ENCODE results near the gene FAM3D. TPM values are rescaled to one million over a fixed set of nuclear protein-coding genes. Genes with fewer than 3 reads are reported as not detected.

FAM3D gene
- total and polyA plus RNA-seq, 10 of the 15 experiments (the other 5 are each of a cell fraction or from before 2014, with no cell fraction given) = 0.04 to 0.07 TPM; not detected in 8

- ATAC-seq (no peak), FAIRE-seq (no peak), DNase-seq (ENCODE audit: low read depth, low spot score) (no peak)
- Histone ChIP-seq H3K4me2 (ENCODE audit: control insufficient read depth, insufficient read depth) (no peak overlapping the region), H3K9ac (ENCODE audit: control insufficient read depth, insufficient read depth, low read length) (no peak overlapping the region), H3K79me2 (ENCODE audit: control insufficient read depth, insufficient read depth, low read length) (no peaks in the 10 kb centered on the region), H3K9me3 (replicated peaks; ENCODE audit: control insufficient read depth, insufficient read depth, low read length) (no peaks in the 10 kb centered on the region; the same call in 2 of the 3 replicates), H3K27me3 (replicated peaks in 1 of 2; ENCODE audit: control insufficient read depth in 2 of 2, insufficient read depth in 2 of 2, low read length in 1 of 2) (no peaks in the 10 kb centered on the region; a peak in 2 of 4 replicates), H2AFZ (ENCODE audit: control insufficient read depth, low read depth, low read length) (no peak overlapping the region), H3K36me3 (ENCODE audit: control insufficient read depth in 2 of 2, insufficient read depth in 2 of 2, low read length in 1 of 2) (no peaks in the 10 kb centered on the region), H4K20me1 (ENCODE audit: control insufficient read depth, insufficient read depth) (no peaks in the 10 kb centered on the region), H3K27ac (ENCODE audit: control insufficient read depth, insufficient read depth) (no peak overlapping the region), H3K4me1 (ENCODE audit: control insufficient read depth, insufficient read depth, low read length) (no peaks in the 10 kb centered on the region), H3K4me3 (no peak overlapping the region)
- CTCF ChIA-PET = no interaction called here
- RAD21 ChIA-PET (ENCODE audit: unreplicated experiment) = no interaction called here
- POLR2A ChIA-PET = no interaction called here
- no TSS peak for BruUV-seq (replicated peaks)
- SMC1A ChIA-PET (ENCODE audit: uncharacterized antibody, unreplicated experiment) = interaction anchor here (0.6 to 1.0 kb wide), 2 partner anchors 12 to 120 kb away, joined by 3 read pairs; no protein-coding TSS in a partner anchor
- TF ChIP-seq CHD4 (IDR thresholded peaks at IDR 0.05) (no peak), CREB1 (IDR thresholded peaks at IDR 0.05; ENCODE audit: low read depth) (no peak), FOXK2 (IDR thresholded peaks at IDR 0.05) (no peak), NFYB (IDR thresholded peaks at IDR 0.05; ENCODE audit: insufficient read depth, low read depth, low read length) (no peak), ZNF622 (IDR thresholded peaks at IDR 0.05) (no peak), ELK1 (IDR thresholded peaks at IDR 0.05; ENCODE audit: low read depth, low read length) (no peak), MYC (IDR thresholded peaks at IDR 0.05; ENCODE audit: insufficient read depth, insufficient read length, insufficient replicate concordance, low read length, severe bottlenecking) (no peak), ZNF274 (IDR thresholded peaks at IDR 0.05; ENCODE audit: insufficient read depth, insufficient read length) (no peak), NFYA (IDR thresholded peaks at IDR 0.05; ENCODE audit: borderline replicate concordance, low read depth, low read length) (no peak), SRF (IDR thresholded peaks at IDR 0.05; ENCODE audit: low read depth in 2 of 2, low read length in 2 of 2) (no peak), ZNF217 (IDR thresholded peaks at IDR 0.05) (no peak), RBBP5 (conservative IDR thresholded peaks at IDR 0.05) (no peak), ZZZ3 (IDR thresholded peaks at IDR 0.05; ENCODE audit: control insufficient read depth, insufficient read length, low read depth) (no peak), NFXL1 (IDR thresholded peaks at IDR 0.05; ENCODE audit: borderline replicate concordance) (no peak), NRF1 (conservative IDR thresholded peaks at IDR 0.05; ENCODE audit: low read depth, low read length) (no peak), IKZF1 (conservative IDR thresholded peaks at IDR 0.05) (no peak), USF1 (IDR thresholded peaks at IDR 0.05; ENCODE audit: borderline replicate concordance, extremely low read length, insufficient read depth, low read depth, low read length) (no peak), MYB (IDR thresholded peaks at IDR 0.05; ENCODE audit: borderline replicate concordance, low read depth, low read length) (no peak)
- TF ChIP-seq, protein P1, sequence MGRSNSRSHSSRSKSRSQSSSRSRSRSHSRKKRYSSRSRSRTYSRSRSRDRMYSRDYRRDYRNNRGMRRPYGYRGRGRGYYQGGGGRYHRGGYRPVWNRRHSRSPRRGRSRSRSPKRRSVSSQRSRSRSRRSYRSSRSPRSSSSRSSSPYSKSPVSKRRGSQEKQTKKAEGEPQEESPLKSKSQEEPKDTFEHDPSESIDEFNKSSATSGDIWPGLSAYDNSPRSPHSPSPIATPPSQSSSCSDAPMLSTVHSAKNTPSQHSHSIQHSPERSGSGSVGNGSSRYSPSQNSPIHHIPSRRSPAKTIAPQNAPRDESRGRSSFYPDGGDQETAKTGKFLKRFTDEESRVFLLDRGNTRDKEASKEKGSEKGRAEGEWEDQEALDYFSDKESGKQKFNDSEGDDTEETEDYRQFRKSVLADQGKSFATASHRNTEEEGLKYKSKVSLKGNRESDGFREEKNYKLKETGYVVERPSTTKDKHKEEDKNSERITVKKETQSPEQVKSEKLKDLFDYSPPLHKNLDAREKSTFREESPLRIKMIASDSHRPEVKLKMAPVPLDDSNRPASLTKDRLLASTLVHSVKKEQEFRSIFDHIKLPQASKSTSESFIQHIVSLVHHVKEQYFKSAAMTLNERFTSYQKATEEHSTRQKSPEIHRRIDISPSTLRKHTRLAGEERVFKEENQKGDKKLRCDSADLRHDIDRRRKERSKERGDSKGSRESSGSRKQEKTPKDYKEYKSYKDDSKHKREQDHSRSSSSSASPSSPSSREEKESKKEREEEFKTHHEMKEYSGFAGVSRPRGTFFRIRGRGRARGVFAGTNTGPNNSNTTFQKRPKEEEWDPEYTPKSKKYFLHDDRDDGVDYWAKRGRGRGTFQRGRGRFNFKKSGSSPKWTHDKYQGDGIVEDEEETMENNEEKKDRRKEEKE (IDR thresholded peaks at IDR 0.05) = no peak
- TF ChIP-seq, protein P2, sequence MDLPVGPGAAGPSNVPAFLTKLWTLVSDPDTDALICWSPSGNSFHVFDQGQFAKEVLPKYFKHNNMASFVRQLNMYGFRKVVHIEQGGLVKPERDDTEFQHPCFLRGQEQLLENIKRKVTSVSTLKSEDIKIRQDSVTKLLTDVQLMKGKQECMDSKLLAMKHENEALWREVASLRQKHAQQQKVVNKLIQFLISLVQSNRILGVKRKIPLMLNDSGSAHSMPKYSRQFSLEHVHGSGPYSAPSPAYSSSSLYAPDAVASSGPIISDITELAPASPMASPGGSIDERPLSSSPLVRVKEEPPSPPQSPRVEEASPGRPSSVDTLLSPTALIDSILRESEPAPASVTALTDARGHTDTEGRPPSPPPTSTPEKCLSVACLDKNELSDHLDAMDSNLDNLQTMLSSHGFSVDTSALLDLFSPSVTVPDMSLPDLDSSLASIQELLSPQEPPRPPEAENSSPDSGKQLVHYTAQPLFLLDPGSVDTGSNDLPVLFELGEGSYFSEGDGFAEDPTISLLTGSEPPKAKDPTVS (IDR thresholded peaks at IDR 0.05; ENCODE audit: low read depth, low read length) = no peak
- intact Hi-C loops (cut with micrococcal nuclease; ENCODE audit: unreplicated experiment) = no loop called here
- in situ Hi-C loops (cut with MboI) = no loop called here
These were observed 63.0 kb downstream of the FAM3D start for GRCh38 chr3:58603606-58604005.
